Stomach smooth muscle (tissue), 2 donors: Measurements from ENCODE around the gene ASCC2.
"Not testable (repeated sequence)": the region's sequence is repeated elsewhere in the genome, so short reads cannot be mapped to it uniquely, and the experiment has no call there.

ENCODE experiments used
- H3K27ac ChIP-seq: one replicate; pipeline ENCODE4 v1.7.0; 2013; ENCODE audit warnings: mild to moderate bottlenecking, low read length, inconsistent platforms
- H3K27me3 ChIP-seq, 2 donors: one replicate each; pipeline ENCODE4 v1.7.0; 2013; ENCODE audit warnings: low read length in 2 of 2; ENCODE audit not compliant: insufficient read depth in 2 of 2, control insufficient read depth in 1 of 2
- H3K36me3 ChIP-seq, 2 donors: one replicate each; pipeline ENCODE4 v1.7.0; 2013; ENCODE audit warnings: low read length in 2 of 2; ENCODE audit not compliant: control insufficient read depth in 2 of 2, insufficient read depth in 2 of 2
- H3K4me1 ChIP-seq: one replicate; pipeline ENCODE4 v1.7.0; 2013; ENCODE audit warnings: low read length; ENCODE audit not compliant: control insufficient read depth, insufficient read depth
- H3K4me3 ChIP-seq, 2 donors: one replicate each; pipeline ENCODE4 v1.7.0; 2013; ENCODE audit warnings: low read length in 2 of 2
- H3K9ac ChIP-seq, 2 donors: one replicate each; pipeline ENCODE4 v1.7.0; 2013; ENCODE audit warnings: low read length in 2 of 2, mild to moderate bottlenecking in 1 of 2
- H3K9me3 ChIP-seq, 2 donors: one replicate each; pipeline ENCODE4 v1.7.0; 2013; ENCODE audit warnings: low read length in 2 of 2; ENCODE audit not compliant: control insufficient read depth in 2 of 2
- donor health status: healthy.
- donor health status: Pancreatic carcinoma.

Gene ASCC2

GRCh38 chr22:29756341-29756740 lies 81.7 kb downstream of the ASCC2 start:
- Histone ChIP-seq H3K9me3 (no peaks in the 10 kb centered on the region), H3K27ac (no peak overlapping the region), H3K36me3 (peaks cover 0 to 6% of the 10 kb centered on the region in 2 donors), H3K4me3 (no peak overlapping the region), H3K27me3 (no peaks in the 10 kb centered on the region), H3K9ac (no peak overlapping the region), H3K4me1 (no peaks in the 10 kb centered on the region)

DNA sequence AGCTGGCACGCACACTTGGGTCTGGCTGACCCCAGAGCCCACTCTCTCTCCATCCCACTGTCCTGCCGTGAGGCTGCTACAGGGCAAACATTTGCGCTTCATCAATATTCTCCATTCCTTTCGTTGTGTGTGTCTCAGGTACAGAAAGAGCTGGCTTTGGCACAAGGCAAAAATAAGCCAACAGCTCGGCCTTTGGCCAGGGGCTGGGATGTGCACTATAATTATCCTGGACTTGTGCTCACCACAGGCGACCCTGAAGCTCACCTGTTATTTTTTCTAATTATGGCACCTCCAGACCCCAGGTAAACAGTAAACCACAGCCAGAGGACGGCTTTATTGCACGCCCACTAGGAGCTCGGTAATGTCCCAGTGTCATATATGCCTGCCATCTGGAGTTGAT lies 82.2 kb downstream of the ASCC2 start:
- H3K9ac ChIP-seq = no peak overlapping the region
- no peak overlapping the region for H3K27ac ChIP-seq
- H3K9me3 ChIP-seq = no peaks in the 10 kb centered on the region
- no peak overlapping the region for H3K4me3 ChIP-seq
- H3K27me3 ChIP-seq = no peaks in the 10 kb centered on the region
- no peaks in the 10 kb centered on the region for H3K4me1 ChIP-seq
- peaks cover 0 to 6% of the 10 kb centered on the region in 2 donors for H3K36me3 ChIP-seq

DNA sequence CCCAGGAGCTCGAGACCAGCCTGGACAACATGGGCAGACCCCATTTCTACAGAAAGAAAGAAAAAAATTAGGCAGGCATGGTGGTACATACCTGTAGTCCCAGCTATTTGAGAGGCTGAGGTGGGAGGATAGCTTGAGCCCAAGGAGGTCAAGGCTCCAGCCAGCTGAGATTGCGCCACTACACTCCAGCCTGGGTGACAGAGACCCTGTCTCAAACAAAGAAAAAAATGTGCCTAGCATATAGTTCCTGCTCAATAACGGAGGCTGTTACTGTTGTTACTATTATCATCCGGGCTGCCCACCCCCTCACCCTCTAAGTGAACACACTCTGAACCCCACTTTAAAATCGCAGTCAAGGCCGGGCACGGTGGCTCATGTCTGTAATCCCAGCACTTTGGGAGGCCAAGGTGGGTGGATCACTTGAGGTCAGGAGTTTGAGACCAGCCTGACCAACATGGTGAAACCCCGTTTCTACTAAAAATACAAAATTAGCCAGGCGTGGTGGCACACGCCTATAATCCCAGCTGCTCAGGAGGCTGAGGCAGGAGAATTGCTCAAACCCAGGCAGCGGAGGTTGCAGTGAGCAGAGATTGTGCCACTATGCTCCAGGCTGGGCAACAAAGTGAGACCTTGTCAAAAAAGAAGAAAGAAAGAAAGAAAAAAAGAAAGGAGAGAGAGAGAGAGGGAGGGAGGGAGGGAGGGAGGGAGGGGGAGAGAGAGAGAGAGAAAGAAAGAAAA lies 83.2 kb downstream of the ASCC2 start:
- not testable (repeated sequence) for H3K9me3 ChIP-seq, H3K4me3 ChIP-seq, H3K27me3 ChIP-seq

DNA sequence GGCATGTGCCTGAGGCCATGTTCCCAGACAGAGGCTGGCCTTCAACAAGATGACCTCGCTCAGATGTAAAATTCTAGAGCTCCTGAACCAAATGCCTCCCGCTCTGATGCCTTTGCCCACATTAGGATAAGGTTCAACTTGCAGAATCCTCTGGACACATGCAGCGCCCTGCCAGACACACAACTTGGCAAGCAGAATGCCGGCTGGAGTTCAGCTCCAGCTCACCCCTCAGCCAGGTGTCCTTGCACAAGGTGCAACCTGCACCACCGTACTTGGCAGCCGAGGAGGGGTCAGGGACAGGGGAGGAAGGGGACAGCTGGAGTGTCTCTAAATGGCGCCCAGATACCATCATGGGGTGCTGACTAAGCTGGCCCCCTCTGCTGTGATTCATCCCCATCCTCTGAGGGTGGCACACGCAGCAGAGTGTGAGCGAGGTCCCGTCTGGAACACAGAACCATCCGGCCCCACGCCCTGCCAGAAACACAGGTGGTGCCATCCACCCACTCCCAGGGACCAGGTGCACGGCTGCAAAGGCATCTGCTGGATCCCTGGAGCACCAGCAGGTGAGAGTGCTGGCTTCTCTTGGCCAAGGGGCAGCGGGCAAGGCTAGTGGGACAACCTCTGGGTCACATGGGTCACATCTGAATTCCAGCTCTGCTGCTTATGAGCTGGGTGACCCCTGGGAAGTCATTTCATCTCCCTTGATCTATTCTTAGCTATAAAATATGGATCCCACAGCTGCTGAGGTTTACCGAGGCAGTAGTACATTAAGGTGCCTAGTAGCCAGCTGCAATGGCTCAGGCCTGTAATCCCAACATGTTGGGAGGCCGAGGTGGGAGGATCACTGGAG lies 84.0 kb downstream of the ASCC2 start:
- H3K9me3 ChIP-seq = no peaks in the 10 kb centered on the region
- peaks cover 0 to 7% of the 10 kb centered on the region in 2 donors for H3K36me3 ChIP-seq
- H3K4me3 ChIP-seq = no peak overlapping the region
- no peak overlapping the region for H3K9ac ChIP-seq
- no peak overlapping the region for H3K27ac ChIP-seq
- no peaks in the 10 kb centered on the region for H3K27me3 ChIP-seq
- no peaks in the 10 kb centered on the region for H3K4me1 ChIP-seq

More for the DNA sequence above, 83.2 kb downstream of the ASCC2 start:
- not testable (repeated sequence) for H3K27ac ChIP-seq, H3K36me3 ChIP-seq, H3K4me1 ChIP-seq, H3K9ac ChIP-seq

GRCh38 chr22:29751669-29752068 lies 86.4 kb downstream of the ASCC2 start:
- Histone ChIP-seq H3K9me3 (no peaks in the 10 kb centered on the region), H3K27me3 (no peaks in the 10 kb centered on the region), H3K9ac (no peak overlapping the region), H3K4me1 (no peaks in the 10 kb centered on the region), H3K27ac (no peak overlapping the region), H3K36me3 (peaks cover 13 to 26% of the 10 kb centered on the region in 2 donors), H3K4me3 (no peak overlapping the region)

GRCh38 chr22:29750559-29751538 lies 87.2 kb downstream of the ASCC2 start:
- H3K27ac ChIP-seq = no peak overlapping the region
- no peaks in the 10 kb centered on the region for H3K4me1 ChIP-seq
- no peaks in the 10 kb centered on the region for H3K9me3 ChIP-seq
- no peak overlapping the region for H3K9ac ChIP-seq
- H3K27me3 ChIP-seq = no peaks in the 10 kb centered on the region
- no peak overlapping the region for H3K4me3 ChIP-seq
- peaks cover 15 to 26% of the 10 kb centered on the region in 2 donors for H3K36me3 ChIP-seq

DNA sequence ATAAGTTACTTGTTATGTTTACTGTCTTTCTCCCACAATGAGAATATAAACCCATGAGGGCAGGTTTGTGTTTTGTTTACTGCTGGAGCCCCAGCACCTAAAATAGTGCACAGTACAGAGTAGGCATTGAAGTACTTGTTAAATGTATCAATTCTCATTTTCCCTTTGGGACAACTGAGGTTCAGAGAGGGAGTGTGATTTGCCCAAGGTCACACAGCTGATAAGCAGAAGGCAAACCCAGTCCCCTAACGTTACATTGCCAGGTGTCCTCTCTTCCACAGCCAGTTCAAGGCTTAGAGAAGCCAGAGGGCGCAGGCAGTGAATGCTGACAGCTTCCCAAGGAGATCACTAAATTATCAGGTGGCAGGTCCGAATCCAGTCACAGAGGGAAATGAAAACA lies 88.0 kb downstream of the ASCC2 start:
- H3K4me3 ChIP-seq = no peak overlapping the region
- peaks cover 18 to 29% of the 10 kb centered on the region in 2 donors for H3K36me3 ChIP-seq
- no peaks in the 10 kb centered on the region for H3K27me3 ChIP-seq
- no peak overlapping the region for H3K27ac ChIP-seq
- H3K9ac ChIP-seq = no peak overlapping the region
- no peaks in the 10 kb centered on the region for H3K4me1 ChIP-seq
- H3K9me3 ChIP-seq = no peaks in the 10 kb centered on the region

DNA sequence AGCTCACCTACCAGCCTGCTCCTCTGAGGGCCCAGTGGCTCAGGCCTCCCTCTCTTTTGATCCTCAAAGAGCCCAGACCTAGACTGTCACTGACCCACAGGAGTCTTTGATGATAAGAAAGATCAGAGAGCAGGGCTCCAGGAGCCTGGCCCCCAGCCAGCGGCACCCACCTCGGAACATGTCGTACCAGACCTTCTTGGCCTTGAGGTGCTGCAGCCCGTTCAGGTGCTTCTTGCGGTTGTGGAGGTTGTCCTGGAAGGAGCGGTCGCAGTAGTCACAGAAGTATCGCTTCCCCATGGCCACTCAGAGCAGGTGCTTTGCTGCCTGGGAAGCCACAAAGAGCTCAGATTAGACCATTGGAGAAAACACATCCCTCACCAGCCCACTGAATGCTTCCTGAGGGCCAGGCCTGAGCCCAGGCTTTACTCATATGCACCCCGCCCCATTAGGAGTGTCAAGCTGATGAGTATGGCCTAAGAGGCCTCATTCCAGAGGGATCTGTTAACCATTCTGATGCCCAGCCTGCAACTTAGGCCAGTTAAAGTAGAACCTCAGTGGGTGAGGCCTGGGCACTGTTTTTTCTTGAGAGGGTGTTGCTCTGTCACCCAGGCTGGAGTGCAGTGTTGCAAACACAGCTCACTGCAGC lies 89.7 kb downstream of the ASCC2 start:
- Histone ChIP-seq H3K9ac (no peak overlapping the region), H3K27ac (no peak overlapping the region), H3K4me1 (no peaks in the 10 kb centered on the region), H3K9me3 (no peaks in the 10 kb centered on the region), H3K4me3 (no peak overlapping the region), H3K27me3 (no peaks in the 10 kb centered on the region), H3K36me3 (peaks cover 18 to 26% of the 10 kb centered on the region in 2 donors)

- H3K27me3 ChIP-seq = no peaks in the 10 kb centered on the region
- no peak overlapping the region for H3K4me3 ChIP-seq
- no peaks in the 10 kb centered on the region for H3K9me3 ChIP-seq
- no peak overlapping the region for H3K9ac ChIP-seq
- H3K36me3 ChIP-seq = peaks cover 18 to 26% of the 10 kb centered on the region in 2 donors
- H3K27ac ChIP-seq = no peak overlapping the region
- H3K4me1 ChIP-seq = no peaks in the 10 kb centered on the region
These were observed 90.2 kb downstream of the ASCC2 start for GRCh38 chr22:29747832-29748231.

DNA sequence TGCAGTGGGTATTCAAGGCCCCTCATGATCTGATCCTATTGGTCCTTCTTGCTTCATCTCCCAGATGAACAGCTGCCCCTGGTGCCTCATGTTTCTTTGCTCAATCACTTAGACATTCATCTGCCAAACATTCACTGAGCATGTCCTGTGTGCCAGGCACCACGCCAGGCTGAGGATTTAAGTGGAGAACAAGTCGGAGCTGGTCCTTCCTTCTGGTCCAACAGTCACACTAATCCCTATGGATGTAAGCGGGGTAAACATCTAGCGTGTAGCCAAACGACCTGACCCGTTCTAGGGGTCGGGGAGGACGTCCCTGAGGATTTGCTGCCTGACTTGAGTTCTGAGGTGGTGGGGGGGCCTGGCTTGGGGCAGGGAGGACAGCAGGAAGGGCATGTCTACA lies 93.2 kb downstream of the ASCC2 start:
- H3K9me3 ChIP-seq = no peaks in the 10 kb centered on the region
- peaks cover 30 to 40% of the 10 kb centered on the region in 2 donors for H3K36me3 ChIP-seq
- H3K4me1 ChIP-seq = no peaks in the 10 kb centered on the region
- no peak overlapping the region for H3K4me3 ChIP-seq
- no peak overlapping the region for H3K27ac ChIP-seq
- H3K9ac ChIP-seq = no peak overlapping the region
- H3K27me3 ChIP-seq = no peaks in the 10 kb centered on the region
